Astrocyte of the cerebellum (primary cell): ENCODE measurements around the gene MYRF.

Experiments
- DNase-seq: peaks from one replicate; pipeline ENCODE4 v3.0.0-alpha.2; 2011; ENCODE audit warnings: low read depth
- H3K4me3 ChIP-seq: 2 replicates; pipeline ENCODE4 v1.5.1; 2011; ENCODE audit warnings: mild to moderate bottlenecking, low read depth, low read length, moderate library complexity
- CTCF ChIP-seq: IDR thresholded peaks from 2 replicates; pipeline ENCODE4 v1.5.1; 2012; ENCODE audit warnings: low read length, low read depth, moderate library complexity, mild to moderate bottlenecking; ENCODE audit errors: missing control alignments
- in situ Hi-C: cut with HindIII; loops from 2 replicates; pipeline ENCODE4 v1.10.0; 2017; ENCODE audit warnings: low sequenced_read_pairs

The MYRF gene

DNA sequence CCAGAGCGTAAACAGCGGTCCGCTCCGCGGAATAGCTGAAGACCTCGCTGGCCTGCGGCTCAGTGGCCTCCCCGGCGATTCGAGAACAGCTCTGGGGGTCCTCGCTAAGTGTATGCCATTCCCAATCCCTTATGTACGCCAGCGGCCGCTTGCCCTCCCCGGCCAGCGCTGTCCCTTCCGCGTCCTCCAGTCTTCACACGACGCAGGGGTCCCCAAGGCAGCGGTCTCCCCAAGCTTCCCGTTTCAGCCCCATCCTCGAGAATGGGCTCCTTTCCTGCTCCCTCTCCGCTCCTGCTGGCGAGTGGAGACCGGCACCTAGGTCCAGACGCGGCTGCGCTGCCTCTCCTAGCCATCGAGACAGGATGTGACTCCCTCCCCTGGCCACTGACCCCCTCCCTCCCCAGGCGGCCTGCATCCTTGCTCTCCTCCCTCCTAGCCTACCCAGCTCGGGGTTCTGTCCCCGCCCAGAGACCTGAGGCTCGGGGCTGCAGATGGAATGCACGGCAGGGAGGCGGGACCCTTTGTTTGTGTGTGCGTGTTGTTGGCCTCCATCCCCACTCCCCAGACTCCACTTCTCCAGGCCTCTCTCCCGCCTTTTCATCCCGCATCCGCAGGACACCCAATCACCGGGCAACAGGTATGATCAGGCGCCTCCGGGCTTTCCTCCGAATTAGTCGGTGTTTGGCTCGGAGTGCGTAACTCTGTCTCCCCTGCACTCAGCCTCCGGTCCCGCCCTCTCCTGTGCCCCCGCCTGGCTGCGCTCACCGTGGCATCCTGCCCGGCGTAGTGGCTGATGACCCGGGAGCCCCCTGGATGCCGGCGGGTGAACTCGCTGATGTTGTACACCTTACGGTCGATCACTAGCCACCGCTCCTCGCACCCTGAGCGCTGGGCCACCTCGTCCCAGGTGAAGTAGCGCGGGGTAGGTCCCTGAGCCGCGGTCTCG is 63.6 kb downstream of the MYRF start:
- peak overlapping the region; percentile 72 for H3K4me3 ChIP-seq
- DNase-seq: no peak
- in situ Hi-C loops: loop anchor here (10.0 kb wide), 2 partner anchors 109 to 289 kb away; no protein-coding TSS in a partner anchor
- no peak for TF ChIP-seq CTCF

DNA sequence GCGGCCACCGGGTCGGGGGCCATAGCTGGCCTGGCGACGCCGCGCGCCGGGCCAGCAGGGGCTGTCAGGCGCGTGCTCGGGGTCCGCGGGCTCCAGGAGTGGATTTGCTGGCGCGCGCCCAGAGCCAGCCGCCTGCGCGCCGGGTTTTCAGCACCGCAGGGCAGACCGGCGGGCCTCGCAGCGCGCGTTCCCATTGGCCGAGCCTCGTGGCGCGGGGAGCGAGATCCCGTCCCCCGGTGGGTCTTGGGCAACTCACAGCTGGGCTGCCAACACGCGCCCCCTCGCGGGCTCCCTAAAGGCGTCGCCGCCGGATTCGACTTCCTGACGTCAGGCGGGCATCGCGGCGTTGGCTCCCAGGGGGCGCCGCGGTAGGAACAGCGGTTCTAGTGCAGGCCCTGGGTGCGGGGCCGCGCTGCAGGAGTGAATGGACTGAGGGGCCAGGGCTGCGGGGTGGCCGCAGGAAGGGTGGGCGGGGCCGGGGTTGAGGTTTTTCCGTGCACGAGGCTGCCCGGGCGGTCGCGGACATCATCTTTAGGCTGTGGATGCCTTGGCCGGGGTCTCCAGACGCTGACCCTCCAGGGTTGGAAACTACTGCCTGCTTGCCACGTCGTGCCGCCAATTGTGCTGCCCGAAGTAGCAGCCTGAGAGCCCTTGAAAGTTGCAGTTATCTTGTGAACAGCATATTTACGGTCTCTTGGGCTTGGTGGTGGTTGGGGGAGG is 64.5 kb downstream of the MYRF start, which contains the start of gene FADS1:
TSS of gene FADS1 (minus strand) at position 268 of the 720 bp plus-strand sequence. CDS start at position 194, 74 bp downstream.
- in situ Hi-C loops: loop anchor here (10.0 kb wide), 2 partner anchors 108 to 288 kb away; no protein-coding TSS in a partner anchor
- peak; percentile 50 for TF ChIP-seq CTCF
- peak within 1 kb of the TSS; percentile 72 for H3K4me3 ChIP-seq
- DNase-seq: no peak

GRCh38 chr11:61817471-61818202 is 65.2 kb downstream of the MYRF start:
- TF ChIP-seq CTCF: no peak
- in situ Hi-C loops: loop anchor here (10.0 kb wide), 2 partner anchors 107 to 287 kb away; no protein-coding TSS in a partner anchor
- peak overlapping the region; percentile 72 for H3K4me3 ChIP-seq
- no peak for DNase-seq

DNA sequence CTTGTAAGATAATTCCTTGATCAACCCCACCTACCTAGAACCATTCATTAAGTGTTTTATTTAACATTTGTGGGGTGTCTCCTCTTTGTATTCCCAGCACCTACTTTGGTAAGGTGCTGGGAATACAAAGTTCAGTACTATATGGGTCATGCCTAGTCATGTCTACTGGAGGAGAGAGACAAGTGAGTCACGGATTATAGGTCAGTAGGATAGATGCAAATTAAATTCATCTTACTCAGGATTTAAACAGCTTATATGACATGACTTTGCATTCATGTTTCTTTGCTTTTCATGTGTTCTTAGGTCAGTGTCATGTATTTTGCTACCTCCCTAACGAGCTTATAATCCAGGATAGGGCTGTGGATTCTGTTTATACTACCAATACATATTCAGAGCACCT is 67.7 kb downstream of the MYRF start:
- in situ Hi-C loops: no loop called here
- no peak for DNase-seq
- TF ChIP-seq CTCF: no peak
- no peak overlapping the region for H3K4me3 ChIP-seq

GRCh38 chr11:61826930-61827570 is 74.6 kb downstream of the MYRF start:
- TF ChIP-seq CTCF: no peak
- DNase-seq: no peak

More at GRCh38 chr11:61826930-61827570, 74.6 kb downstream of the MYRF start:
- H3K4me3 ChIP-seq: peak overlapping the region; percentile 90
- in situ Hi-C loops: no loop called here
